AG08395 (cell line): Measurements from ENCODE around the gene MAML3.
A peak's percentile ranks its signal among the peaks of the same experiment; 100 is the strongest.

Experiments
- DNase-seq: peaks from one replicate; pipeline ENCODE4 v3.0.0; 2012; ENCODE audit warnings: mixed read lengths, low spot score

Gene MAML3

GRCh38 chr4:139841464-139842195 lies 312.4 kb downstream of the MAML3 start:
- DNase-seq = no peak

DNA sequence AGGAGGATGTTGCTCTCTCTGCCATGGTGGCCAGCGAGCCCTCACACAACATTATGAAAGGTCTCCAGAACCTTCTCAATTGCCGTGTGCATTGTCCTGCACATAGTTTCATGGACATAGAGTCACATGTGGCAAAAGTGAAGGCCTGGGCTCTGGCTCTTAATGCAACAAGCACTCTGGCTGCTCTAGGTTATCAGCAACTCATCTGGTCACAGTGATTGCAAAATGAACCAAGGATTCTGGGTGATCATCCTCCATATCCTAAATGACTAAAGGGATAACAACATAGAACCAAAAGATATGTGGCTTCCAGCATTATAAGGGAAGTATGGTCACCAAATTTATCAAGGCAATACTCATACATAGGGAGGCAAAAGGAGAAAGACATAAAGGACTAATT lies 313.2 kb downstream of the MAML3 start:
- DNase-seq = no peak

DNA sequence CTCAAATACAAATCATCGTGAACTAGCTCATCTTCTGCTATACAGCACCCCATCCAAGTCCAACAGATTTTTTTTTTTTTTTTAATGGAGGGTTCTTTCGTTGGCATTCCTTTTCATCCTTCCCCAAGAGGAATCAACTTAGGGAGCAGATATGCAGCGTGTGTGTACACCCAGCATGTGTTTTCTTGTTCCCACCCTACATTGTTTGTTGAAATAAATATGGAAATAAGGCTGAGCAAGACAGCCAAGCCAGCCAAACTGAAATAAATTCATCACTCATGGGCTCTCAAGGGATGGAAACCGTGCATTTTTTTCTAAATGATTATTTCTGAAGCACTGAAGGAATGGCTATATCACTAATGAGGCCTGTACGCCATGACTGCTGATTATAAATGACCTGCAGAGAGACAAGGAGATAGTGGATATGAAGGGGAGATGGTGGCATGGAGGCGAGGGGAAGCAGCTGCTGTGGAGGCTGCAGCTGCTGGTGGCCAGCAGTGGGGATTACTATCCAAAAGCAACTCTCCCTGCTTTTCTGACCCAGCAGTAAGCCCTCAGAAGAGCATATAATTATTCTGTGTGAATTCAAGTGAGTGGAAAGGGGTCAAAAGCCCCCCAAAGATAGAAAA lies 314.5 kb downstream of the MAML3 start:
- DNase-seq = no peak

DNA sequence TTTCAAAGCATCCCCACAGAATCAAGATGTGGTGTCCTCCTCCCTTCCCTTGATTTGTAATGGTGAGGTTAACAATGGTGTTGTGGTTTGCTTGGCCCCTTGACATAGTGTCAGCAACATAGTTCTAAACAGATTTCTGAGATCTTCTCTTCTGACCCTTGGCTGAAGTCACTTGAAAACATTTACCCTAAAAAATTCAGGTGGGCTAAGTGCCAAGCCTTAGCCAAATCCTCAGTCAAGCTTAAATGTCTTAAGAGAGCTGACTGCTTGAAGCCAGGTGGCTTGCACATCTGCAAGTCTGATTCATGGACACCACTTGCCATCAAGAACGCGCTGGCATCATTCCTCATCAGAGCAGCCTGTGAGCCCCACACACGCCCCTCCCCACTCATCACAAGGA lies 315.2 kb downstream of the MAML3 start:
- no peak for DNase-seq

DNA sequence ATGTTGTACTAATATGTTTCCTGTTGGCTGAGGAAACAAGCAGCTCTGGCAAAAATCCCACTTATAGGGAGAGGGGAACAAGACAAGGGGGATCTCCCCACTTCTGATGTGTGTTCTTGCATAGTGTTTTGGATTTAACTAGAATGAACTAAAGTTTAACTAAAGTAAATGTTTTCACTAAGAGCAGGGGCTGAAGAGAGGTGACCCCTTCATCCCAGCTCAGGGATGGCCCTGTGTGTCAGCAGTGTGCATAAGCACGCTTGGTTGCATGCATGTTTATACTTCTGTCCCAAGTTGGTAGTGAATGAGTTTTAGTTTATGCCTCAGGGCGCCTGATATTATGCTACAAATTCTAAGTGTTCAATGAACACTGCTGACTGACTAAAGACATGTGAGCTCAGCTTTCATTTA lies 319.0 kb downstream of the MAML3 start:
- DNase-seq = no peak

DNA sequence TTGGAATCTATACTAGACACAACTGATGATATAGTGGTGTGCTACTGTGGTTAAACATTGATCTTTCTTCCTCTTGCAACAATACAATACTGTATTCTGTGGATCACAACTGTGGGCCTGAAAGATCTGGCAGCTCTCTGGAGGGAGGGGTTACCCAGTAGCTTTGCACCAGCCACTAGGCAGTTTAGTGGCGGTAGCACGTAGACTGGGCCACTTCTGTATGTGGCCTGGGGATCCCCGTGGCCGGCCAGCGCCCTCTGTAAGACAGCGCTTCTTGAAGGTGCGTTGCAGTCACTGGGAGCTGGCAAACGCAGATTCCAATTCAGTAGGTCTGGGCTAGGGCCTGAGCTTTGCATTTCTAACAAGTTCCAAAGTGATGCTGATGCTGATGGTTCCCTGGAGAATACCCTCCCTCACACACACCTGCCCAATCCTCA lies 319.7 kb downstream of the MAML3 start:
- DNase-seq = no peak

GRCh38 chr4:139833151-139833910 lies 320.7 kb downstream of the MAML3 start:
- no peak for DNase-seq

DNA sequence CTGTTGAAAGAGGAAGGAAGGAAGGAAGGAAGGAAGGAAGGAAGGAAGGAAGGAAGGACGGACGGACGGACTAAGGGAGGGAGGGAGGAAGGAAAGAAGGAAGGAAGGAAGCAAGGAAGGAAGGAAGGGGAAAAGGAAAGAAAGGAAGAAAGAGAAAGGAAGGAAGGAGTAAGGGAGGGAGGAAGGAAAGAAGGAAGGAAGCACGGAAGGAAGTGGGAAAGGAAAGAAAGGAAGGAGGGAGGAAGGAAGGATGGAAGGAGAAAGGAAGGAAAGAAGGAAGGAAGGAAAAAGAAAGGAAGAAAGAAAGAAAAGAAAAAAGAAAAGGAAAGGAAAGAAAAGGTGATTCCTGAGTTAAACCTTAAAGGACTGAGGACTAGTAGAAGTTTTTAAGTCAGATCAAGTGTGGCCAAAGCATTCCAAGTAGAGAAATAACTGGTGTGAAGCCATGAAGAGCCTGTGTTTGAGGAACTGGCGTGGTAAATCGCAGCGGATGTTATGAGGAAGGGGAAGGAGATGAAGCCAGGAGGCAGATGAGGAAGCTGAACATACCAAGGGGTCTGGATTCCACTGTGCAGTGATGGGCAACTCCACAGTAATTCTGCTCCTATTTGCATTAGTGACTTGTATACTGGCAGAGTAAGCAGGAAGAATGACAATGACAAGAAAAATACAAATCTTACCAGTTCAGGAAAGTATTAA lies 324.9 kb downstream of the MAML3 start:
- DNase-seq = no peak

GRCh38 chr4:139826426-139826825 lies 327.6 kb downstream of the MAML3 start:
- no peak for DNase-seq

- DNase-seq = no peak
Observed at GRCh38 chr4:139825523-139826014, 328.4 kb downstream of the MAML3 start.

DNA sequence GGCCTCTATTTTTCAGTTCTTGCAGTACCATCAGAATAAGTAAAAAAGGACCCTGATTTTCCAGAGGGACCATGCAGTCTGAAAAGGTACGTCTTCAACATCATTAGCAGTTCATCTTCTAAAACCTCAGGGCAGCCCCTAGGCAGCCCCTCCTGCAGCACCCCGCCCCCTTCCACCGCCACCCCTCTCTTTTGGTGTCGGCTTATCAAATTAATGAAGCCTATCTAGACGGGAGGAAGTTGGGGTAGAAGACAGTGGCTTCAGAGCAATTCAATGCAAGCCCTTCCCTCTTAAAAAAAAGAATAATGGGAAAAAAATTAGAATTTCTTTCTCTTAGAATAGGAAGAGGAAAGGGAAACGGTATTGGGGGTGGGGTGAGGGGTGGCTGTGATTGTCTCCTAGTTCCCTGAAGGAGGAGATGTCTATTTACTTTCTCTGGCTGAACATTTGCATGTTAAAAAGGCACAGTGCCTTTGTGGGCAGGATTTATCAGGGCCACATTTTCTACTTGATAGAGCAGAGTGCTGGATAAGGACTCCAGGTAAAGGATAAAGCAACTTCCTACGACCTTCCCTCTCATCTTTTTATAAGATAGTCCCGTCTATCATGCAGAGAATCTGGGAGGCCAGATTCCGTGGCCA lies 329.0 kb downstream of the MAML3 start:
- DNase-seq = no peak

DNA sequence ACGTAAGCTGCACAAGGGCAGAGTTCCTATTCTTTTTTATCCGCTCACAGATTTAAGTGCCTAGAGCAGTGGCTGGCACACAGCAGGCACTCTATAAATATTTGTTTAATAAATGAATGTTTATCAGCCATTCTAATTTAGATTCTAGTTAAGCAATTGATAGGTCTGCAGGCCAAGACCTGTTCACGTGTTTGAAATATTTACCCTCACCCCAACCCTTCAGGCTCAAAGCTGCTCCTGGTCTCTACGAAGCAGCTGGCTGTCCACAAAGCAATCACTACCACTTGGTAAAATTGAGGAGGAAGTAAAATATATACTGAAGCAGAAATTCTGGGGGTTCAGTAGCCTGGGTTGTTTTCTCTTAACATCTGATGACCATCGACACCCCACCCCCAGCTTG lies 330.2 kb downstream of the MAML3 start:
- DNase-seq = no peak

GRCh38 chr4:139823345-139823744 lies 330.6 kb downstream of the MAML3 start:
- DNase-seq = no peak

GRCh38 chr4:139822391-139822790 lies 331.6 kb downstream of the MAML3 start:
- DNase-seq = no peak

- no peak for DNase-seq
Observed at GRCh38 chr4:139819082-139819481, 334.9 kb downstream of the MAML3 start.

- no peak for DNase-seq
Observed at GRCh38 chr4:139817657-139818452, 336.1 kb downstream of the MAML3 start.

DNA sequence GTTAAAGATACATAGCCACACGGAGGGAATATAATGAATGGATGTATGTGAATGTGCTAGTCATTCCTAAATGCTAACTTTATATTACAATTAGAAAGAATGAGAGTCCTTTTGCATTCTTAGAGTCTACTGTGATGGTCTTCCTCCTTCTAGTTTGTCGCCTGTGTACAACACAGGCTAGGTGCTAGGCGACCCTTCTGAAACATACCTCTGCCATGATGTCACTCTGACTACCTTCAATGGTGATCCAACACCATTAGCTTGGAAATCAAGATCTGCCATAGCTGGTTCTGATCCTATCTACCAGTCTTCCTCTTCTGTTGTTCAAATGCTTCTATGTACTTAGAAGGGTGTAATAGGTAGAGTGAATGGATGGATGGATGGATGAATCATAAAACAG lies 337.1 kb downstream of the MAML3 start:
- no peak for DNase-seq

DNA sequence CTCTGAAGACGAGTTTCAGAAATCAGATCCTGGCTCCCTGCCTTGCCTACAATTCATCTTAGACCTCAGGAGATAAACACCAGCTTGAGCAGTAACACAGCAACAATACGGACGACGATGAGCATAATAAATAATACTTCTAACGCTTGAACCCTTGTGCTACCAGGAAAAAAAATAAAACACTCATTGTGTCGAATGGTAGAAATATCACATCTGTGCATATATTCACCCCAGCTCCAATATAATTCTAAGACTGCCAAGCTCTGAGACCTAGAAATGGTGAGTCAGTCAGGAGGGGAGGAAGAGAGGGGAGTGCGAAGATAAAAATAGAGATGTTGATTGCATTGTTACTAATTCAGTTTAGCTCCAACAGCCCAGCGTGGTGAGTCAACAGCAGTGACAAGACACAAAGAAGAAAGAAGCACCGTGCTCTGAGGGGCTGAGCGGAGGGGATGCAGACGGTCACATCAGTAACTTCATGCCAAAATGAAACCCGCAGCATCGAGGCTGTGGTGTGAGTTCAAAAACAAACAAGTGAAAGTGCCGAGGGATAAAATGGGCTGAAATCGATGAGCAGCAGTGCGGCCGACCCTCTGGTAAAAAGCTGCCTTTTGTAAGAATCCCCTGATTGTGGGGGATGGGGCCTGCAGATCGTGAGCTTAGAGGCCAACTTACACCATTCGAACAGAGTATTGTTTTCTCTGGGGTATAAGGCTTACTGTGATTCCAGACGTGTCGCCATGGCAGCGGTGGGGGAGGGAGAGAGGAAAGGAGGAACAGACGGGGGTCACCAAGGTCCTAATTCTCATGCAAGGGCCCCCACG lies 338.0 kb downstream of the MAML3 start:
- DNase-seq = peak; percentile 87

- DNase-seq = peak; percentile 43
Observed at GRCh38 chr4:139814323-139815015, 339.5 kb downstream of the MAML3 start.
